Fibroblast of skin of back (primary cell): ENCODE data around the gene CBL. TPM values are rescaled to one million over a fixed set of nuclear protein-coding genes. Genes with fewer than 3 reads are reported as not detected.
"Not testable (repeated sequence)": the region's sequence is repeated elsewhere in the genome, so short reads cannot be mapped to it uniquely, and the experiment has no call there.

ENCODE experiments used
- DNase-seq: peaks from one replicate; pipeline ENCODE4 v3.0.0-alpha.2; 2013
- polyA plus RNA-seq, 2 experiments: library from polyadenylated mRNA; unstranded; fragments of 120-200 nt; gene quantifications; one replicate each; pipeline ENCODE4 v1.2.1, GENCODE V29; 2013; ENCODE audit not compliant: insufficient read length in 2 of 2

CBL gene
- 18.7 TPM for polyA plus RNA-seq (2013, experiment 1 of 2; ENCODE audit: insufficient read length)
- 15.8 TPM for polyA plus RNA-seq (2013, experiment 2 of 2; ENCODE audit: insufficient read length)

- peak; percentile 87 for DNase-seq
Observed at GRCh38 chr11:119205574-119206510, at the start of gene CBL. Gene CBL (plus strand): TSS chr11:119206339. CDS start chr11:119206418, 79 bp downstream.

- no peak for DNase-seq
Observed at GRCh38 chr11:119156496-119156895, 49.6 kb upstream of the CBL start.

DNA sequence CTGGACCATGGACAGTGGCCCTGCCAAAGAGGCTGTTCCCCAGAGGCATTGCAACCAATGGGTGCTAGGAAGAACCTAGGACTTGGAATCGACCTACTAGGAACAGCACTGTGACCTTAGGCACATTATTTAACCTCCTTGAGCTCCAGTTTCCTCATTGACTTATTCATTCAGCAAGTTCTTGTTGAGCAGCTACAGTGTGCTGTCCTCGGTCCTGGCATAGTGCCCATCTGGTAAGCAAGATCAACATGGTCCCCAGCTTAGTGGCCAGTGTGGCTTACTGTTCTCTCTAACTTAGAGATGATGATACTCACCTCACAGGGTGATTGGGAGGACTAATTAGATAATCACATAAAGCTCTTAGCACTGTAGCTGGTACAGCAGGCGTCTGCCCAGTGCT, 49.1 kb upstream of the CBL start:
- DNase-seq = peak; percentile 12

DNA sequence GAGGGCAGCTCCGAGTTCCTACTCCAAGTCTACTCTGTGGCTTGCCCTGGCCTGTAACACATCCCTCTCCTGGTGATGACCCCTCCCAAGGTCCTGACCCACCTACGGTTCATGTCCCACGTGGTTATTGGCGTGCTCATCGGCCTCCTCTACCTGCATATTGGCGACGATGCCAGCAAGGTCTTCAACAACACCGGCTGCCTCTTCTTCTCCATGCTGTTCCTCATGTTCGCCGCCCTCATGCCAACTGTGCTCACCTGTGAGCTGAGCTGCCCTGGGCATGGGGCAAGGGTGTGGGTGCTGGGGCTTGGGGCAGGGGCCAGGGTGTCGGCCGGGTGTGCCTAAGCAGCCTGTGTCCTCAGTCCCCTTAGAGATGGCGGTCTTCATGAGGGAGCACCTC, 47.7 kb upstream of the CBL start:
- no peak for DNase-seq

DNA sequence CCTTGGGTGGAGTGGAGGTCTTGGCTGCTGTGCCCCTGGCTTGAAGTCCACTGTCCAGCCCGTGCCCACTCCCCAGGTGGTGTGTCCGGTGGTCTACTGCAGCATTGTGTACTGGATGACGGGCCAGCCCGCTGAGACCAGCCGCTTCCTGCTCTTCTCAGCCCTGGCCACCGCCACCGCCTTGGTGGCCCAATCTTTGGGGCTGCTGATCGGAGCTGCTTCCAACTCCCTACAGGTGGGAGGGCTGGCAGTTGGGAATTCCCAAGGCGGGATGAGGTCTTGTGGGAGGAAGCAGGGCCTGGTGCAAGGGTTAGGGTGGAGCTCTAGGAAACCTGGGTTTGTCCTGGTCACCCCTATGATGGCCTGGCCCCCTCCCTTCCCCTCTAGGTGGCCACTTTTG, 46.0 kb upstream of the CBL start:
- no peak for DNase-seq

GRCh38 chr11:119161871-119162270, 44.3 kb upstream of the CBL start:
- no peak for DNase-seq

- peak; percentile 70 for DNase-seq
Observed at GRCh38 chr11:119166368-119167076, 39.6 kb upstream of the CBL start.

GRCh38 chr11:119167077-119167458, 39.1 kb upstream of the CBL start:
- DNase-seq = not testable (repeated sequence)

- peak; percentile 7 for DNase-seq
Observed at GRCh38 chr11:119167933-119168332, 38.2 kb upstream of the CBL start.

DNA sequence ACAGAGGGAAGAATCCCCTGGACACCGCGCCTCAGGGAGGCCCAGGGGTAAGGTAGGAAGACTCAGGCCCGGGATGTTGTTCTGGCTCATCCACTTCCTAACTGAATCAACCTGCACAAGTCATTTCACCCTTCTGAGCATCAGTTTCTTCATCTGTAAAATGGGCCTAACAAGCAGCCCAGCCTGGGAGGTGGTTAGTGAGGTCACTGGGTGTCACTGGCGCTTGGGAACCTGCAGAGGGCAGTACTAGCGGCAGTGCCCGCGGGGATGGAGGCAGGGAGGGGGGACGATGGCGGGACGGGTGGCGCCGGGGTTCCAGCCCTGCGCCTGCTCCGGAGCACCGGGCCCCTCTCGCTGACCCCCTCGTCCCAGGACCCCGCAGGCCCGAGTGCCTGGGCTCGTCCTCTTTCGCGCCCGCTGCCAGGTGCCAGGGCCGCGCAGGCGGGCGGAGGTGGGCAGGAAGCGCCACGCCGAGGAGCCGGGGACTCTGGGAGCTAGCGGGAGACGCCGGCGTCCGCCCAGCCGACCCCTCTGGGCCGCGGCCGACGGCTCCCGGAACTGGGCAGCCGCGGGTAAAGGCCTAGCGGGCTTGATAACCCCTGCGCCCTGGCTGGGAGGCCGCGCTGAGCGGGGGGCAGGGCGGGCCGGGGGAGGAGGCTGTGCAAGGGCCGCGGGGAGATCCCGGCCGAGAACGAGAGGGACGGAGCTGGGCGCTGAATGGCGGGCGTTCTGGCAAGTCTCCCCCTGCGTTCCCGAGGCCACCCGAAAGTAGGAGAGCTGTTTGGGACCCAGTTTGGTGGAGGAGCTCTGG, 37.5 kb upstream of the CBL start, which contains the start of gene NLRX1:
NLRX1 (plus strand) TSS at position 255 of the 811 bp plus-strand sequence. CDS start 2,679 bp downstream, outside the sequence.
- peak; percentile 85 for DNase-seq

- DNase-seq = peak; percentile 53
Observed at GRCh38 chr11:119169282-119169719, 36.8 kb upstream of the CBL start.

DNA sequence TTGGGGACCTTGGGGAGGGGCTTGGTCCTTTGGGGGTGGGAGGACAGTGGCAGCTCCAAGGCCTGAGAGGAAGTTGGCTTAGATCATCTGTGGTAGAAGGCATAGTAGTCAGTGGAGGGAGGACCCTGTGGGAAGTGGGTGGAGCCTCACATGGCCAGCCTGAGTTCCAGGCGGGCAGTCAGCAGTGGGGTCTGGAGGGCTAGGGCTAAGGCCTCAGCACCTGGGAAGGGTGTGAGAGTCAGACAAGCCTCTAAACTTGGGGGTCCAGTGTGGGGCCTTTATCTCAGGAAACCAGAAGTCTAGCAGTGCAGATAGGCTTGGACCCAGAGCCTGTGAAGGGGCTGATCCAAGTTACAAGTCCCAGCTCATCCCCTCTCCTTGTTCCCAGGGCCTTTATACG, 33.6 kb upstream of the CBL start:
- peak; percentile 13 for DNase-seq

- no peak for DNase-seq
Observed at GRCh38 chr11:119173453-119173852, 32.7 kb upstream of the CBL start.

- no peak for DNase-seq
Observed at GRCh38 chr11:119175493-119176077, 30.6 kb upstream of the CBL start.

DNA sequence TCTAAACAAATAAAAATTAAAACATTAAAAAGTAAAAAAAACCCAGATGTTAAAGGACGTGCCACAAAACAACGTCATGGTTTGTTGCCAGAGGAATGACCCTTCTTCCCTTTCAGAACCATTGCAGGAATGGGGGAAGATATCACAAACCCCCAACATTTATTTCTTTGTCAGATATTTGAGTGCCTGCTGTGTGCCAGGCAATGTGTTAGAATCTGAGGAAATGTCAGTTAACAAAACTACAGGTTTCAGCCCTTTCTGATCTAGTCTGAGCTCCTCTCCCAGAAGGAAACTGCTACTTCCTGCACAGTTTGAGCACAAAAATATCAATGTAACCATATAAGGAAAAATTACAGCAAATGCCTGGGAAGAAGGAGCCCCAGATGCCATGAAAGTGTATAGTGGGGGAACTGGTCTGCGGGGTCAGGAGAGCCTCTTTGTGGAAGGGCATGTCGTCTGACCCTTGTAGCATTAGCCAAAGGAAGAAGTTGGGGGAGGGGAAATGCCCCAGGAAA, 27.9 kb upstream of the CBL start:
- peak; percentile 22 for DNase-seq

- no peak for DNase-seq
Observed at GRCh38 chr11:119179342-119179741, 26.8 kb upstream of the CBL start.

DNA sequence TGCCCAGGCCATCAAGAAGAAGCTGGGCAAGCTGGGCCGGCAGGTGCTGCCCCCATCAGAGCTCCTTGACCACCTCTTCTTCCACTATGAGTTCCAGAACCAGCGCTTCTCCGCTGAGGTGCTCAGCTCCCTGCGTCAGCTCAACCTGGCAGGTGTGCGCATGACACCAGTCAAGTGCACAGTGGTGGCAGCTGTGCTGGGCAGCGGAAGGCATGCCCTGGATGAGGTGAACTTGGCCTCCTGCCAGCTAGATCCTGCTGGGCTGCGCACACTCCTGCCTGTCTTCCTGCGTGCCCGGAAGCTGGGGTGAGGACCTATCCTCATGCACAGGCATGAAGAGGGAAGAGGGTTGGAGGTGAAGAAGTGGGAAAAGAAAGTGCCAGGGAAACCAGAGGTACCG, 26.2 kb upstream of the CBL start:
- no peak for DNase-seq

- DNase-seq = no peak
Observed at GRCh38 chr11:119180729-119181676, 25.1 kb upstream of the CBL start.

DNA sequence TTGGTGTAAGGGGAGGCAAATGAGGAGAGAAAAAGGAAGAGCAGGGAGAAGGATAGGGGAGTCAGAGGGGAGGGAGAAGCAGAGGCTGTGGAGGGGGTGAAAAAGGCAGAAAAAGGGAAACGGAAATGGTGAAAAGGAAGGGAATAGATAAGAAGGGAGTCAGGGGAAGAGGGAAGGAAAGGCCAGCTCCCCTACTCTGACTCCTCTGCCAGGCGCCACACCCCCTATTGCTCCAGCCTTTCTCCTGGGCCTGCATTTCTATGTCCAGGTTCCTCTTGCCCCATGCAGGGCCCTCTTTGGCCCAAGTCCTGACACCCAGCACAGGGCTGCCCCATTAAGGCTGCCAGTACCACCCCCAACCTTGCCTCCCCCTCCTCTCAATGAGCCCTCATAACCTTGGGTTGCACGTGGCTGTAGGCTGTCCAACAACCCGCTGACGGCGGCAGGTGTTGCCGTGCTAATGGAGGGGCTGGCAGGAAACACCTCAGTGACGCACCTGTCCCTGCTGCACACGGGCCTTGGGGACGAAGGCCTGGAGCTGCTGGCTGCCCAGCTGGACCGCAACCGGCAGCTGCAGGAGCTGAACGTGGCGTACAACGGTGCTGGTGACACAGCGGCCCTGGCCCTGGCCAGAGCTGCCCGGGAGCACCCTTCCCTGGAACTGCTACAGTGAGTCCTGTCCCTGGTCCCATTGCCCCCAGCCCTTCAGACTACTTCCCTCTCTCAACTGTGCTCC, 24.3 kb upstream of the CBL start:
- no peak for DNase-seq

GRCh38 chr11:119184399-119184798, 21.7 kb upstream of the CBL start:
- DNase-seq = not testable (repeated sequence)
